Duodenal mucosa (tissue), 2 donors: ENCODE results near the gene PLB1.

Experiments used
- H3K27ac ChIP-seq: one replicate; pipeline ENCODE4 v1.7.0; 2013; ENCODE audit warnings: low read depth, low read length
- H3K27me3 ChIP-seq, 2 donors: one replicate each; pipeline ENCODE4 v1.7.0; 2013; ENCODE audit warnings: low read length in 2 of 2, control low read depth in 1 of 2; ENCODE audit not compliant: insufficient read depth in 2 of 2, control insufficient read depth in 1 of 2
- H3K36me3 ChIP-seq, 2 donors: one replicate each; pipeline ENCODE4 v1.7.0; 2013; ENCODE audit warnings: low read length in 2 of 2, control low read depth in 1 of 2; ENCODE audit not compliant: insufficient read depth in 2 of 2, control insufficient read depth in 1 of 2
- H3K4me1 ChIP-seq, 2 donors: one replicate each; pipeline ENCODE4 v1.7.0; 2013; ENCODE audit warnings: low read length in 2 of 2, control low read depth in 1 of 2; ENCODE audit not compliant: insufficient read depth in 2 of 2, control insufficient read depth in 1 of 2
- H3K4me3 ChIP-seq, 2 donors: one replicate each; pipeline ENCODE4 v1.7.0; 2013; ENCODE audit warnings: low read length in 2 of 2, low read depth in 1 of 2
- H3K9ac ChIP-seq, 2 donors: one replicate each; pipeline ENCODE4 v1.7.0; 2013; ENCODE audit warnings: low read length in 2 of 2, low read depth in 1 of 2
- H3K9me3 ChIP-seq, 2 donors: one replicate each; pipeline ENCODE4 v1.7.0; 2013; ENCODE audit warnings: low read length in 2 of 2, control low read depth in 1 of 2; ENCODE audit not compliant: control insufficient read depth in 1 of 2

The PLB1 gene

DNA sequence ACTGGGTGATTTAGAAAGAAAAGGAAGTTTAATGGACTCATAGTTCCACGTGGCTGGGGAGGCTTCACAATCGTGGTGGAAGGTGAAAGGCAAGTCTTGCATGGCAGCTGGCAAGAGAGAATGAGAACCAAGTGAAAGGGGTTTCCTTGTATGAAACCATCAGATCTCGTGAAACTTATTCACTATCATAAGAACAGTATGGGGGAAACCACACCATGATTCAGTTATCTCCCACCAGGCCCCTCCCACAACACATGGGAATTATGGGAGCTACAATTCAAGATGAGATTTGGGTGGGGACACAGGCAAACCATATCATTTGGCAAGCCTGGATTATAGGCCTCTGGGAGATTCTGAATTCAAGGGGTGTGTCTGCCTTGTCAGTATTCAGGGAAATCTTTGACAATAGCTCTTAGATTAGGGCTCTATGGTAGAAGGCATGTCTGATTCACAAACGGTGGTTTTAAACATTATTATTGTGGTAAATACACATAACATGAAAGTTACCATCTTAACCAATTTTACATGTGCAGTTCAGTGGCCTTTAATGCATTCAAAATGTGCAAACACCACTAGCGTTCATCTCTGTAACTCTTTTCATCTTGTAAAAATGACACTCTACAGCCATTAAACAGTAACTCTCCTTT, 15.3 kb upstream of the PLB1 start:
- Histone ChIP-seq H3K27me3 (no peaks in the 10 kb centered on the region), H3K27ac (no peak overlapping the region), H3K9me3 (no peaks in the 10 kb centered on the region), H3K4me3 (no peak overlapping the region), H3K36me3 (no peaks in the 10 kb centered on the region), H3K4me1 (no peaks in the 10 kb centered on the region), H3K9ac (no peak overlapping the region)

DNA sequence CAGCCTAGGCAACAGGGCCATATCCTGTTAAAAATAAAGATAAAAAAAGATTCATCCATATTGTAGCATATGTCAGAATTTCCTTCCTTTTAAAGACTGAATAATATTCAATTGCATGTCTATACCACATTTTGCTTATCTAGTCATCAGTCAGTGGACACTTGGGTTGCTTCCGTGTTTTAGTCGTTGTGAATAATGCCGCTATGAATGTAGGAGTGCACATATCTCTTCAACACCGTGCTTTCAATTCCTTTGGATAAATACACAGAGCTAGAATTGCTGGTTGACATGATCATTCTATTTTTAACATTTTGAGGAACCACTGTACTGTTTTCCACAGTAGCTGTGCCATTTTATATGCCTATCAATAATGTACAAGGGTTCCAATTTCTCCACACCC, 14.0 kb upstream of the PLB1 start:
- Histone ChIP-seq H3K27ac (no peak overlapping the region), H3K9me3 (no peaks in the 10 kb centered on the region), H3K27me3 (no peaks in the 10 kb centered on the region), H3K4me3 (no peak overlapping the region), H3K4me1 (no peaks in the 10 kb centered on the region), H3K9ac (no peak overlapping the region), H3K36me3 (no peaks in the 10 kb centered on the region)

DNA sequence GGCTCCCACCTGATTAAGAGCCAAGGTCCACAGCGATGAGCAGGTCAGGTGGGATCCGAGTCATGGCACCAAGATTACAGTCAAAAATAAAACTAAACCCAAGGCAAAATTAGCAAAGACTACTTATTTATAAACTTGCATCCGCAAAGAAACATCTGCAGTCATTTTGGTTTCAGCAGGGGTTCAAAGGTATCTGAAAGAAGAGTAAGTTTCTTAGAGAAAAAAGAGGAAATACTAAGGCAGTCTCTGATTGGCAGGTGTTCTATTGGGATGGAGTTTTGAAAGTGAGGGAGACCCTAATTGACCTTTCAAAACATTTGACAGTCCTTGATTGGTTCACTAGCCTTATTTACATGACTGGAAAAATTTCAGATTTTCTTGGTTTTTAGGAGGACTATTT, 11.0 kb upstream of the PLB1 start:
- Histone ChIP-seq H3K27ac (no peak overlapping the region), H3K27me3 (no peaks in the 10 kb centered on the region), H3K4me3 (no peak overlapping the region)

DNA sequence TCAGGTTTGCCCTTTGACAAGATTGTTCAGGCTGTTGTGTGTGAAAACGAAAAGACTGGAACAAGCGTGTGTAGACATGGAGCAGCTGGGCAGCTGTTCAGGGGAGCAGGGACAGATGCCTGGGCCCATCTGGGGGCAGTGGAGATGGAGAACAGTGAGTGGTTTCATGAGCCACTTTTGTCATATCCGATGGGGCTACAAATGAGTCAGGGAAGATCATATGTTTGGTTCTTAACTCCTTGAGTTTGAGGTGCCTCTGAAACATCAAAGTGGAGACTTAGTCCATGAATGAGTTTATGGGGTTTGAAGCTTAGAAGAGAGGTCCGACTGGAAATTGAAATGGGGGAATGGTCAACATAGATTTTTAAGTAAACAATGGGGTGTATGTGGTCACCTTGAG, 9.3 kb upstream of the PLB1 start:
- Histone ChIP-seq H3K4me1 (no peaks in the 10 kb centered on the region), H3K9me3 (no peaks in the 10 kb centered on the region), H3K36me3 (no peaks in the 10 kb centered on the region), H3K9ac (no peak overlapping the region), H3K27me3 (no peaks in the 10 kb centered on the region), H3K4me3 (no peak overlapping the region), H3K27ac (no peak overlapping the region)

More for the DNA sequence above, 11.0 kb upstream of the PLB1 start:
- Histone ChIP-seq H3K9me3 (no peaks in the 10 kb centered on the region), H3K9ac (no peak overlapping the region), H3K36me3 (no peaks in the 10 kb centered on the region), H3K4me1 (no peaks in the 10 kb centered on the region)

DNA sequence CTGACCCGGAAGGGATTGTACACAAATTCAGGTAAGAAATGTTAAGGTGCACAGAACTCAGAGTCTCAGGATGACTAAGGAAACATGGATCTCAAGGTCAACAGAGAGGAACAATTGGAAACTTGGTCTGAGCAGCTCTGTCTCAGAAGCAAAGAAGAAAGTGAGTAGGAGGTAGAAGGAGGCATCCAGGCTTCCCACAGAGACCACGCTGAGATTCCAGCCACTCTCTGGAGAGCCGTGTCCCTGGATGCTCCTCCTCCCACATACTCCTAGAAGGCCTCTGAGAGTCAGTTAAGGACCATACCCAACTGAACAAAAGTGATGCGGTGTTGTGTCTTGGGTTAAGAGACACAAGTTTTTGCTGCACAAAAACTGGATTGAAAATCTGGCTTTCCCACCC, 8.6 kb upstream of the PLB1 start:
- Histone ChIP-seq H3K4me3 (no peak overlapping the region), H3K9me3 (no peaks in the 10 kb centered on the region), H3K9ac (no peak overlapping the region), H3K36me3 (no peaks in the 10 kb centered on the region), H3K4me1 (peaks cover 0 to 3% of the 10 kb centered on the region in 2 donors), H3K27me3 (no peaks in the 10 kb centered on the region), H3K27ac (no peak overlapping the region)

DNA sequence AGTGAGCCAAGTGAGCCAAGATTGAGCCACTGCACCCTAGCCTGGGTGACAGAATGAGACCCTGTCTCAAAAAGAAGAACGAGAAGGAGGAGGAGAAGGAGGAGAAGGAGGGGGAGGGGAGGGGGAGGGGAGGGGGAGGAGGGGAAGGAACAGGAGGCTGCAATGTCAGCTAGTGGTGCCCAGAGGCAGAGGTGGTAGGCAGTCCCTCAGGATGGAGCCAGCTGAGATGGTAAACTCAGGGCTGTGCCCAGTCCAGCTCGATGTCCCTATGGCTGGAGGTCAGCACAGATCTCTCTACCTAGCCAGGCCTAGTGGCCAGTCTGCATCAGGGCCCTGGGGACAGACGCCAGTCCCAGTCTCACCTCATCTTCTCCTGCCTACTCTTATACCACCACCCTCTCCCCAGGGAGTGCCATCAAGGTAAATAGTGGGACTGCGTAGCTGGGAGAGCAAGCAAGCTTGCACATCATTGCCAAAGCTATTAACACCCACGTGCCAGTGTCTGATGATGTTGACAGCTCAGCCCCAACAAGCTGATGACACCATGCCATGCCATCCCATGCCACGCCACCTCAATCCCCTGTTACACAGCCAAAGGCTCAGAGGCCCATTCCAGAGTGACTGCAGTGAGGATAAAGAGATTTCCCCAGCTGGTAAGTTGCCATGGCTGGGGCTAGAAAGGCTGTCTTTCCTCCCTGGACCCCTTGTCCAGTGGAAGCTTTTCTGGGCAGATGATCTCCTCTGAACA, 7.6 kb upstream of the PLB1 start:
- no peaks in the 10 kb centered on the region for H3K27me3 ChIP-seq
- no peak overlapping the region for H3K27ac ChIP-seq
- no peak overlapping the region for H3K9ac ChIP-seq
- no peak overlapping the region for H3K4me3 ChIP-seq
- no peaks in the 10 kb centered on the region for H3K9me3 ChIP-seq
- H3K4me1 ChIP-seq = peaks cover 0 to 8% of the 10 kb centered on the region in 2 donors
- H3K36me3 ChIP-seq = no peaks in the 10 kb centered on the region

DNA sequence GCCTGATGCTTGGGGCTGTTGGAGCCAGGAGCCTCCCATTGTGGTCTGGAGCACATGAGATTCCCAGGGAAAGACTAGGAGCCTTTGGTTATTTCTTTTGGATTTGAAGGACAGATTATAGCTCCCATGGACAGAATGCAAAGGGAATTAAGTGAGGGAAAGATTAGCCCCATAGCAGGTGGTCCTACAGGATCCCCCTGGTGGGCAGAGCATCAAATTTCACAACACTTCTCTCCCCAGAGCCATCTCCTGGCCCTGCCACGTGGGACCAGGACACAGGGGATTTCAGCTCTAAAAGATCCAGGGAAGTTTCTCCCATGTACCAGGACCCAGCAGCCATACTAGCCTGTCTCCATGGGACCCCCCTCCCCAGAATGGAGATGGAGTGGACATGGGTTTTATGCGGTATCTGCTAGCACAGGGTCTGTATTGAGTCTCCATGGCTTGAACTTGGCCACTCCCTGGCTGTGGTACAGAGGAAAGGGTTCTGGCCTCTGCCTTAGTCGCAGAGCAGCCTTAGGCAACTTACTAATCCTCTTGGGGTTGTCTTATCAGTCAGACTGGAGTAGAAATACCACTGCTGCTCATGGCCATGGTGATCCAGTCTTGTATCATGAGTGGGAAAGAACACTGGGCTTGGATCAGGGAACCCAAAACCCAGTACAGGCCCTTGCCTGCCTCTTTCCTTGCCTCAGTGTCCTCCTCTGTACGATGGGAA, 6.8 kb upstream of the PLB1 start:
- Histone ChIP-seq H3K9ac (no peak overlapping the region), H3K36me3 (no peaks in the 10 kb centered on the region), H3K4me1 (peaks cover 0 to 8% of the 10 kb centered on the region in 2 donors), H3K4me3 (no peak overlapping the region), H3K27me3 (no peaks in the 10 kb centered on the region), H3K9me3 (no peaks in the 10 kb centered on the region), H3K27ac (no peak overlapping the region)

DNA sequence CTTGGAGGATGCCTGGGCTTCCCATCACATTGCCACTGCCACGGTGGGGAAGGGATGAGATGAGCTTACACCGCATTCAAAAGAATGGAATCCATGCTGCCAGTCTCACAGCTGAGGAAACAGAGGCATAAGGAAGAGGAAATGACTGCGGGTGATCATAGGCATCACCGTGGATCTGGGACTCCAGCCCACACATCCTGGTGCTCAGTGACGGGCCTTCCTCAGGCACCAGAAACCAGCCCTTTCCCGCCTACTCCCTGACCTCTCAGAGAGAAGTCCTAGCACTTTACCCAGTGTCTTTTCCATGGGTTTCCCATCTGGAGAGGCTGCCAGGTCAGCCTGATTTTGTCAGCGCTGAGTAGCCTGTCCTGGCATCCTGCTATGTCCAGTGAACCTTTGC, 5.3 kb upstream of the PLB1 start:
- no peaks in the 10 kb centered on the region for H3K36me3 ChIP-seq
- no peaks in the 10 kb centered on the region for H3K9me3 ChIP-seq
- H3K9ac ChIP-seq = no peak overlapping the region
- H3K27ac ChIP-seq = no peak overlapping the region
- H3K4me3 ChIP-seq = no peak overlapping the region
- no peaks in the 10 kb centered on the region for H3K27me3 ChIP-seq
- peaks cover 0 to 8% of the 10 kb centered on the region in 2 donors for H3K4me1 ChIP-seq

DNA sequence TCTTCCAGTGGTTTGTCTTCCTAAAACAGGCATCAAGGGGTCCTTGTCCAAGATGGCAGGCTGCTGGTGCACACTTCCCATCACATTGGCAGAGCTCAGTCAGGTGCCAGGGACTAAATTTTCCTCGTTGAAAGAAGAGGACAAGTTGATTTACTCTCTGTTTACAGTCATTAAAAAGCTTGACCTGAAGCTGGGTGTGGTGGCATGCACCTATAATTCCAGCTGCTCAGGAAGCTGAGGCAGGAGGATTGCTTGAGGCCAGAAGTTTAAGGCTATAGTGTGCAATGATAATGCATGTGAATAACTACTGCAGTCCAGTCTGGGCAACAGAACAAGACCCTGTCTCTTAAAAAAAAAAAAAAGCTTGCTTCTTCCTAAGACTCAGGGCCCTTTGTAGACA, 3.6 kb upstream of the PLB1 start:
- peaks cover 0 to 16% of the 10 kb centered on the region in 2 donors for H3K4me1 ChIP-seq
- no peaks in the 10 kb centered on the region for H3K9me3 ChIP-seq
- H3K27ac ChIP-seq = no peak overlapping the region
- no peaks in the 10 kb centered on the region for H3K36me3 ChIP-seq
- H3K27me3 ChIP-seq = no peaks in the 10 kb centered on the region
- H3K4me3 ChIP-seq = no peak overlapping the region
- H3K9ac ChIP-seq = no peak overlapping the region

DNA sequence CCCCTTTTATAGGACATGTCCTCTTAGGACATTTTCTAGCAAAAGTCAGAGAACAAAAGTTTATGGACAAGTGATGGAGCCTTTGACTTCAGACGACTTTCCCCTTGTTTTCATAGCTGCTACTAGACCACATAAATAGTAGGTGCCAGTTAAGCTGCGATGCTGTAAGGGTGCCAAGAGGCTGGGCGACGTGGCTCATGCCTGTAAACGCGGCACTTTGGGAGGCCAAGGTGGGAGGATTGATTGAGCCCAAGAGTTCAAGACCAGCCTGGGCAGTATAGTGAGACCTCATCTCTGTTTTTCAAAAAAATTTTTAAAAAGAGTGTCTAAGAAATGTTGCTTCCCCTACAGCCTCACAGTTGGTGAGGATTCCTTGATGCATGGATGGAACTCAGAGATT, 2.2 kb upstream of the PLB1 start:
- Histone ChIP-seq H3K4me1 (peaks cover 0 to 16% of the 10 kb centered on the region in 2 donors), H3K9me3 (no peaks in the 10 kb centered on the region), H3K4me3 (no peak overlapping the region), H3K9ac (no peak overlapping the region), H3K27ac (no peak overlapping the region), H3K36me3 (no peaks in the 10 kb centered on the region), H3K27me3 (no peaks in the 10 kb centered on the region)
